Glutamatergic neuron (in vitro differentiated cells): ENCODE results near the gene BTBD9. TPM values are rescaled to one million over a fixed set of nuclear protein-coding genes. Genes with fewer than 3 reads are reported as not detected.

Experiments
- DNase-seq: peaks from one replicate; pipeline ENCODE4 v3.0.0; 2022
- H3K27ac Mint-ChIP-seq: one replicate; pipeline ENCODE4 v1.8.0; 2020; ENCODE audit warnings: mild to moderate bottlenecking, mixed read lengths, inconsistent platforms; ENCODE audit not compliant: unreplicated experiment
- H3K27me3 Mint-ChIP-seq: one replicate; pipeline ENCODE4 v1.8.0; 2020; ENCODE audit warnings: mild to moderate bottlenecking, moderate library complexity, mixed read lengths, inconsistent platforms; ENCODE audit not compliant: unreplicated experiment
- H3K36me3 Mint-ChIP-seq: one replicate; pipeline ENCODE4 v1.8.0; 2020; ENCODE audit warnings: mild to moderate bottlenecking, mixed read lengths, inconsistent platforms; ENCODE audit not compliant: unreplicated experiment
- H3K4me1 Mint-ChIP-seq: one replicate; pipeline ENCODE4 v1.8.0; 2020; ENCODE audit warnings: mild to moderate bottlenecking, low read depth, mixed read lengths, inconsistent platforms; ENCODE audit not compliant: unreplicated experiment
- H3K4me3 Mint-ChIP-seq: one replicate; pipeline ENCODE4 v1.8.0; 2020; ENCODE audit warnings: mild to moderate bottlenecking, mixed read lengths, inconsistent platforms; ENCODE audit not compliant: unreplicated experiment
- H3K9me3 Mint-ChIP-seq: one replicate; pipeline ENCODE4 v1.8.0; 2020; ENCODE audit warnings: mild to moderate bottlenecking, moderate library complexity, mixed read lengths, inconsistent platforms; ENCODE audit not compliant: unreplicated experiment
- CTCF ChIP-seq: fragments of 200-600 bp; sonication (generic); IDR thresholded peaks from one replicate; pipeline ENCODE4 v1.5.0; 2021; ENCODE audit not compliant: partially characterized antibody, unreplicated experiment
- total RNA-seq: library from RNA; stranded (reverse); fragmentation: NEBNext Ultra II Directional; extraction: Animal tissue kit (Norgen Biotek cat#: 25700); gene quantifications from one replicate; pipeline ENCODE4 v1.2.1, GENCODE V29; 2021; ENCODE audit not compliant: unreplicated experiment

BTBD9 gene
- total RNA-seq, 1 donor from 2014 or later, result 18.8 TPM

GRCh38 chr6:38638941-38639497, 710 bp downstream of the BTBD9 start:
- Mint-ChIP-seq H3K27me3 (no peaks in the 10 kb centered on the region), H3K9me3 (peaks cover 2% of the 10 kb centered on the region), H3K27ac (no peak overlapping the region), H3K4me3 (peak overlapping the region; percentile 86), H3K4me1 (peaks cover 11% of the 10 kb centered on the region), H3K36me3 (no peaks in the 10 kb centered on the region)
- no peak for TF ChIP-seq CTCF
- DNase-seq, result peak; percentile 25

- Mint-ChIP-seq H3K4me1 (peaks cover 11% of the 10 kb centered on the region), H3K27me3 (no peaks in the 10 kb centered on the region), H3K36me3 (no peaks in the 10 kb centered on the region), H3K9me3 (peaks cover 2% of the 10 kb centered on the region), H3K4me3 (no peak overlapping the region), H3K27ac (no peak overlapping the region)
- no peak for TF ChIP-seq CTCF
- no peak for DNase-seq
Observed at GRCh38 chr6:38637756-38638155, 2.0 kb downstream of the BTBD9 start.

- no peak for DNase-seq
- Mint-ChIP-seq H3K4me3 (no peak overlapping the region), H3K36me3 (no peaks in the 10 kb centered on the region), H3K27ac (no peak overlapping the region), H3K27me3 (no peaks in the 10 kb centered on the region), H3K4me1 (peaks cover 11% of the 10 kb centered on the region), H3K9me3 (peaks cover 2% of the 10 kb centered on the region)
- TF ChIP-seq CTCF, result no peak
Observed at GRCh38 chr6:38636027-38636426, 3.7 kb downstream of the BTBD9 start.

GRCh38 chr6:38634518-38634917, 5.2 kb downstream of the BTBD9 start:
- H3K9me3 Mint-ChIP-seq, result no peaks in the 10 kb centered on the region

More at GRCh38 chr6:38634518-38634917, 5.2 kb downstream of the BTBD9 start:
- peaks cover 5% of the 10 kb centered on the region for H3K4me1 Mint-ChIP-seq
- H3K27ac Mint-ChIP-seq, result no peak overlapping the region
- no peak for TF ChIP-seq CTCF
- no peaks in the 10 kb centered on the region for H3K27me3 Mint-ChIP-seq
- no peaks in the 10 kb centered on the region for H3K36me3 Mint-ChIP-seq
- no peak overlapping the region for H3K4me3 Mint-ChIP-seq
- no peak for DNase-seq
